CD4-positive, alpha-beta T cell (primary cell): ENCODE results near the gene HPCAL1. TPM values are rescaled to one million over a fixed set of nuclear protein-coding genes. Genes with fewer than 3 reads are reported as not detected.

Experiments used
- ATAC-seq: fragments of 200-7000 bp; cut with Tn5 transposase; one replicate; pipeline ENCODE4 v1.10.0; 2022; ENCODE audit warnings: mild to moderate bottlenecking; ENCODE audit not compliant: poor library complexity
- CTCF ChIA-PET: fragments of 350-600 bp; sonication (Branson Sonifier 250); formaldehyde crosslinking; loops from one replicate; lab custom pipeline; 2021; ENCODE audit warnings: antibody characterized with exemption, inconsistent platforms; lab: Charles Lee
- POLR2A ChIA-PET: fragments of 350-600 bp; sonication (Branson Sonifier 250); formaldehyde crosslinking; loops from one replicate; lab custom pipeline; 2021; ENCODE audit warnings: antibody characterized with exemption, inconsistent platforms; lab: Charles Lee
- DNase-seq, 14 experiments: peaks; one replicate each; pipeline ENCODE4 v3.0.0-alpha.2; 2013 to 2020; ENCODE audit warnings: mixed read lengths in 2 of 14
- H3K27ac ChIP-seq, 2 donors: one replicate each; pipeline versions ENCODE4 v1.5.1 to v1.7.0; 2013; ENCODE audit warnings: low read length in 2 of 2, low read depth in 1 of 2, mild to moderate bottlenecking in 1 of 2
- H3K27me3 ChIP-seq, 2 experiments: 1 replicate in 1 of 2; 2 replicates in 1 of 2; pipeline versions ENCODE4 v1.6.1 to v1.7.0; 2013; ENCODE audit warnings: low read length in 2 of 2, control low read depth in 1 of 2, mild to moderate bottlenecking in 1 of 2, moderate library complexity in 1 of 2; ENCODE audit not compliant: insufficient read depth in 2 of 2, control insufficient read depth in 1 of 2
- H3K36me3 ChIP-seq: one replicate; pipeline ENCODE4 v1.6.1; 2013; ENCODE audit warnings: low read length, control low read depth; ENCODE audit not compliant: insufficient read depth
- H3K4me1 ChIP-seq: one replicate; pipeline ENCODE4 v1.6.1; 2013; ENCODE audit warnings: low read length, control low read depth; ENCODE audit not compliant: insufficient read depth
- H3K4me3 ChIP-seq: one replicate; pipeline ENCODE4 v1.5.1; 2013; ENCODE audit warnings: mild to moderate bottlenecking, low read length, moderate library complexity
- H3K9me3 ChIP-seq, 2 experiments: 1 replicate in 1 of 2; 2 replicates in 1 of 2; pipeline versions ENCODE4 v1.6.1 to v1.7.0; 2013; ENCODE audit warnings: low read length in 2 of 2, mild to moderate bottlenecking in 2 of 2, control low read depth in 1 of 2, moderate library complexity in 1 of 2; ENCODE audit not compliant: control insufficient read depth in 1 of 2, insufficient read depth in 1 of 2
- H3K27ac Mint-ChIP-seq: one replicate; pipeline ENCODE4 v1.8.0; 2020; ENCODE audit warnings: mixed read lengths
- H3K27me3 Mint-ChIP-seq: one replicate; pipeline ENCODE4 v1.8.0; 2021; ENCODE audit warnings: mixed read lengths
- H3K36me3 Mint-ChIP-seq: one replicate; pipeline ENCODE4 v1.8.0; 2021; ENCODE audit warnings: low read depth, mixed read lengths
- H3K4me1 Mint-ChIP-seq: one replicate; pipeline ENCODE4 v1.8.0; 2021; ENCODE audit warnings: low read depth, mixed read lengths
- H3K4me3 Mint-ChIP-seq: one replicate; pipeline ENCODE4 v1.8.0; 2020; ENCODE audit warnings: mild to moderate bottlenecking, mixed read lengths
- H3K9me3 Mint-ChIP-seq: one replicate; pipeline ENCODE4 v1.8.0; 2020; ENCODE audit warnings: mixed read lengths
- intact Hi-C, 2 experiments: fragments of 100-400 bp; cut with DNase I in 1 of 2; cut with micrococcal nuclease in 1 of 2; formaldehyde crosslinking; loops; one replicate each; pipeline versions ENCODE4 v1.15.1 to v1.9.0; 2023 to 2025; cut with DNase I, micrococcal nuclease
- total RNA-seq, 174 experiments: library from RNA in 2 of 174; stranded (reverse) in 2 of 174; gene quantifications; one replicate each; pipeline ENCODE4 v1.2.3 and lab custom pipeline; 2021 to 2026
- TF ChIP-seq, protein P1 (sequence below): fragments of 200-600 bp; IDR thresholded peaks from one replicate; pipeline ENCODE4 v1.8.0; 2022; ENCODE audit warnings: antibody characterized with exemption, mild to moderate bottlenecking

The HPCAL1 gene
- total RNA-seq, 2 experiments from 2014 or later = 24.9 to 27.9 TPM

DNA sequence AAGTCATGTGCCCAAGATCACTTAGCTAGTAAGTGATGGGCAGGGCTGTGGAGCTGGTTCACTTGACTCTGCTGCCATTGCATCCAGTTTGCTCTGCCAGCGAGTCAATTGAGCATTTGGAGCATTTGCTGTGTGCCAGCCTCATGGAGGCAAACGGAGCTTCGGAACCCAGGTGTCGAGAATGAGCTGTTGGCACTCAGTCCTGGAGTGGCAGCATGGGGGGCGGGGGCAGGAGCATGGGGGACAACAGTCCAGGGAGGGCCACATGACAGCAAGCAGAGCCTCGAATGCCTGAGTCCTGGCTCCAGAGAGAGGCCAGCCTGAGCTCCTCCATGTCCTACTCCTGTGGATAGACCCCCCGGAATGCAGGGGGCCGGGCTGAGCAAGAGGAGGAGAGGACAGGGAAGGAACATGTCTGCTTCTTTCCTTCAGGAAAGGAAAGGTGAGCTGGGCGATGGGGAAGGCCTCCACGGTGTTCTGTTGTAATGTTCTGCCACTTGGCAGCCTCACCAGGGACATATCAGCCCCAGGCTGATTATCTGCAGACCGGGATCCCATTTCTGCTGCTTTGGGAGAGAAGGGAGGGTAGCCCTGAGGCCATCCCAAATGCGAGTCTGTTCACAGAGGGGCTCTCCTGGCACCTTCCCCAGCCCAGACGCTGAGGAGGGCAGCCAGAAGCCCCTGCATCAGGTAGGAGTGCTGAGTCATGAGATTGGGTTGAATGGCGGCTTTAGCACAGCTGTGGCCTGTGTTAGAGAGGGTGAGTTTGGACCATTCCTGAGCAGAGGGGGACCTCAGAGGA is 59.6 kb downstream of the HPCAL1 start:
- CTCF ChIA-PET = interaction anchor here (1.2 to 1.7 kb wide), 3 partner anchors 35 to 61 kb away, joined by 3 to 4 read pairs (median 4); no protein-coding TSS in a partner anchor

DNA sequence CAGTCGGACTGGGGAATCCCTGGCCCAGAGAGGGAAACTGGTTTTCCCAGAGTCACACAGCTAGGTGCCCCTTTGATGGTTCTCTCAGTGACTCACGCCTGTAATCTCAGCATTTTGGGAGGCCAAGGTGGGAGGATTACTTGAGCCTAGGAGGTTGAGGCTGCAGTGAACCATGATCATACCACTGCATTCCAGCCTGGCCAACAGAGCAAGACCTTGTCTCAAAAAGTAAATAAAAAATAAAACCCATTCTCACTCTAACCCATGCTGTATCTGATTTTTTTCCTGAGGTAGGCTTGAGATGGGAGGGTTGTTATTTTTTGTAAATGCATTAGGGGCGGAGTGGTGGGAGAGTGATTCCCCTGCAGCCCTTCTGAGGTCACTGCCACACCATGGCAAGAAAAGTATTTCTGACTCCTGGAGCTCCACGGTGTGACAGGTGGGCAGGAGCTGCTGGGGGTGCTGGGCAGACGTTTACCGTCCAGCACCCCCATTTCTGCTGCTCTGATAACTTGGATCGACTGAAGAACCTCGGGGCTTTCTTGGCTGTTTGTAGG is 60.3 kb downstream of the HPCAL1 start:
- Mint-ChIP-seq H3K27me3 (no peaks in the 10 kb centered on the region), H3K4me1 (peaks cover 46% of the 10 kb centered on the region), H3K4me3 (no peak overlapping the region), H3K27ac (no peak overlapping the region), H3K36me3 (peaks cover 16% of the 10 kb centered on the region), H3K9me3 (no peaks in the 10 kb centered on the region)
- H3K27ac ChIP-seq = no peak overlapping the region
- TF ChIP-seq, protein P1, sequence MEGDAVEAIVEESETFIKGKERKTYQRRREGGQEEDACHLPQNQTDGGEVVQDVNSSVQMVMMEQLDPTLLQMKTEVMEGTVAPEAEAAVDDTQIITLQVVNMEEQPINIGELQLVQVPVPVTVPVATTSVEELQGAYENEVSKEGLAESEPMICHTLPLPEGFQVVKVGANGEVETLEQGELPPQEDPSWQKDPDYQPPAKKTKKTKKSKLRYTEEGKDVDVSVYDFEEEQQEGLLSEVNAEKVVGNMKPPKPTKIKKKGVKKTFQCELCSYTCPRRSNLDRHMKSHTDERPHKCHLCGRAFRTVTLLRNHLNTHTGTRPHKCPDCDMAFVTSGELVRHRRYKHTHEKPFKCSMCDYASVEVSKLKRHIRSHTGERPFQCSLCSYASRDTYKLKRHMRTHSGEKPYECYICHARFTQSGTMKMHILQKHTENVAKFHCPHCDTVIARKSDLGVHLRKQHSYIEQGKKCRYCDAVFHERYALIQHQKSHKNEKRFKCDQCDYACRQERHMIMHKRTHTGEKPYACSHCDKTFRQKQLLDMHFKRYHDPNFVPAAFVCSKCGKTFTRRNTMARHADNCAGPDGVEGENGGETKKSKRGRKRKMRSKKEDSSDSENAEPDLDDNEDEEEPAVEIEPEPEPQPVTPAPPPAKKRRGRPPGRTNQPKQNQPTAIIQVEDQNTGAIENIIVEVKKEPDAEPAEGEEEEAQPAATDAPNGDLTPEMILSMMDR = no peak
- ChIA-PET POLR2A (interaction anchor here (1.3 kb wide), 1 partner anchor 59 kb away, joined by 3 read pairs; no protein-coding TSS in a partner anchor), CTCF (interaction anchor here (1.2 to 1.7 kb wide), 2 partner anchors 46 to 62 kb away, joined by 3 to 4 read pairs; no protein-coding TSS in a partner anchor)
- DNase-seq = no peak
- no peak for ATAC-seq
- no peaks in the 10 kb centered on the region for H3K27me3 ChIP-seq
- no peak overlapping the region for H3K4me3 ChIP-seq
- H3K36me3 ChIP-seq = peaks cover 17% of the 10 kb centered on the region
- intact Hi-C loops = no loop called here
- no peaks in the 10 kb centered on the region for H3K9me3 ChIP-seq
- peaks cover 56% of the 10 kb centered on the region for H3K4me1 ChIP-seq

More for the DNA sequence above, 59.6 kb downstream of the HPCAL1 start:
- POLR2A ChIA-PET = interaction anchor here (1.1 kb wide), 1 partner anchor 31 kb away, joined by 3 read pairs; no protein-coding TSS in a partner anchor
- Histone ChIP-seq H3K4me3 (no peak overlapping the region), H3K36me3 (peaks cover 17% of the 10 kb centered on the region), H3K27ac (no peak overlapping the region), H3K4me1 (peaks cover 55% of the 10 kb centered on the region), H3K9me3 (no peaks in the 10 kb centered on the region), H3K27me3 (no peaks in the 10 kb centered on the region)
- no peak for ATAC-seq
- H3K27me3 Mint-ChIP-seq = no peaks in the 10 kb centered on the region
- intact Hi-C loops = no loop called here
- no peak for DNase-seq
- no peak overlapping the region for H3K4me3 Mint-ChIP-seq
- no peaks in the 10 kb centered on the region for H3K9me3 Mint-ChIP-seq
- peaks cover 44% of the 10 kb centered on the region for H3K4me1 Mint-ChIP-seq
- H3K27ac Mint-ChIP-seq = no peak overlapping the region
- H3K36me3 Mint-ChIP-seq = peaks cover 23% of the 10 kb centered on the region
- TF ChIP-seq, protein P1 = no peak

DNA sequence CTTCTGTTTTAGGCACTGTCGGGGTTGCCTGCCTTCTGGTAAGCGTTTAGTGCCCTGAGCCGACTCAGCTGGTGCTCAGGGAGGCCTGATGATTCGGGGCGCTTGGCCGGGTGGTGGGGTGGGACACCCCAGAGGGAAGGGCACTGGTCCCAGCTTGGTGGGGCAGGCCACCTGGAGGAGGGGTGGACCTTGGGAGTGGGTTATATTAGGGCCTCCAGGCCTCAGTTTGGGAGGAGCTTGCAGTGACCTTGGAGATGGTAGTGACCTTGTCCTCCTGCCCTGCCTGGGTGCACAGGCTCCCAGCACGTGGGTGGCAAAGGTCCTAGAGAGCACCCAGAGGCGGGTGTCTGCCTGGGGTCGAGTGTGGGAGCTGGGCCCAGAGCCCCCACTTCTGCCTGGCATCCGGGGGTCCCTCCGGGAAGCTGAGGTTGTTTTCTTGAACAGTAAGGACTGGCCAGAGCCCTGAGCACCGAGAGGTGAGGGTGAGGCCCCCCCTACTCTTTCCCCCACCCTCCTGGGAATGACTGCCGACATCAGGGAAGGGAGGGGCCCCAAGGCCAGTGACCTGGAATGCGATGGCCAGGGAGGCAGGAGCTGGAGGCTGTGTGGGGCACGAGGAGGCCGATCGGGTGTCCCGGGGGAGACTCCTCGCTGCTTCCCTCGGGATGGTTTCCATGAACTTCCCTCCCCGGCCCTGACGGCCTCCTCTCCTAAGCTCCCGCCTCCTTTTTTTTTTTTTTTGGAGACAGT is 61.3 kb downstream of the HPCAL1 start:
- no peak overlapping the region for H3K4me3 ChIP-seq
- TF ChIP-seq, protein P1 = no peak
- DNase-seq = no peak
- H3K27me3 ChIP-seq = no peaks in the 10 kb centered on the region
- CTCF ChIA-PET = interaction anchor here (1.2 to 1.7 kb wide), 2 partner anchors 45 to 63 kb away, joined by 3 to 4 read pairs; no protein-coding TSS in a partner anchor
- Mint-ChIP-seq H3K27me3 (no peaks in the 10 kb centered on the region), H3K4me1 (peaks cover 44% of the 10 kb centered on the region), H3K27ac (no peak overlapping the region), H3K4me3 (no peak overlapping the region), H3K36me3 (peaks cover 8% of the 10 kb centered on the region), H3K9me3 (no peaks in the 10 kb centered on the region)
- peaks cover 12% of the 10 kb centered on the region for H3K36me3 ChIP-seq
- peaks cover 66% of the 10 kb centered on the region for H3K4me1 ChIP-seq
- H3K27ac ChIP-seq = no peak overlapping the region
- H3K9me3 ChIP-seq = no peaks in the 10 kb centered on the region
- intact Hi-C loops = no loop called here
- no peak for ATAC-seq
- POLR2A ChIA-PET = interaction anchor here (1.3 kb wide), 1 partner anchor 60 kb away, joined by 3 read pairs; no protein-coding TSS in a partner anchor
